HG02571 (cell line): Measurements from ENCODE around the gene TAF11L4.
"Not testable (repeated sequence)": the region's sequence is repeated elsewhere in the genome, so short reads cannot be mapped to it uniquely, and the experiment has no call there.

Experiments used
- ATAC-seq: cut with Tn5 transposase; IDR thresholded peaks from one replicate; pipeline ENCODE4 v1.9.1; 2021; ENCODE audit warnings: mild to moderate bottlenecking, moderate library complexity; ENCODE audit not compliant: unreplicated experiment

The TAF11L4 gene

GRCh38 chr5:17521501-17521900, at the start of gene TAF11L4:
Gene TAF11L4 (plus strand): TSS chr5:17521801.
- ATAC-seq, result not testable (repeated sequence)

GRCh38 chr5:17475064-17475463, 46.5 kb upstream of the TAF11L4 start:
- not testable (repeated sequence) for ATAC-seq

GRCh38 chr5:17477043-17477442, 44.6 kb upstream of the TAF11L4 start:
- no peak for ATAC-seq

- no peak for ATAC-seq
Observed at GRCh38 chr5:17477573-17478265, 43.9 kb upstream of the TAF11L4 start.

- ATAC-seq, result no peak
Observed at GRCh38 chr5:17481378-17481777, 40.2 kb upstream of the TAF11L4 start.

GRCh38 chr5:17482790-17483189, 38.8 kb upstream of the TAF11L4 start:
- no peak for ATAC-seq

GRCh38 chr5:17486464-17487173, 35.0 kb upstream of the TAF11L4 start:
- ATAC-seq, result not testable (repeated sequence)

GRCh38 chr5:17487174-17487512, 34.5 kb upstream of the TAF11L4 start:
- ATAC-seq, result no peak

GRCh38 chr5:17491257-17491656, 30.3 kb upstream of the TAF11L4 start:
- ATAC-seq, result not testable (repeated sequence)

- ATAC-seq, result no peak
Observed at GRCh38 chr5:17492770-17493169, 28.8 kb upstream of the TAF11L4 start.

- no peak for ATAC-seq
Observed at GRCh38 chr5:17497446-17497845, 24.2 kb upstream of the TAF11L4 start.

GRCh38 chr5:17497931-17498330, 23.7 kb upstream of the TAF11L4 start, which contains the start of gene TAF11L2:
Gene TAF11L2 (plus strand): TSS chr5:17498231.
- not testable (repeated sequence) for ATAC-seq

- ATAC-seq, result no peak
Observed at GRCh38 chr5:17511775-17512325, 9.8 kb upstream of the TAF11L4 start.

- ATAC-seq, result not testable (repeated sequence)
Observed at GRCh38 chr5:17517526-17517925, 4.1 kb upstream of the TAF11L4 start.

- not testable (repeated sequence) for ATAC-seq
Observed at GRCh38 chr5:17518067-17518466, 3.5 kb upstream of the TAF11L4 start, which contains the start of gene TAF11L3. Gene TAF11L3 (plus strand): TSS chr5:17518367.

GRCh38 chr5:17519508-17519907, 2.1 kb upstream of the TAF11L4 start:
- not testable (repeated sequence) for ATAC-seq

GRCh38 chr5:17524935-17525334, 3.3 kb downstream of the TAF11L4 start, which contains the start of gene TAF11L5:
Gene TAF11L5 (plus strand): TSS chr5:17525235.
- not testable (repeated sequence) for ATAC-seq

- ATAC-seq, result not testable (repeated sequence)
Observed at GRCh38 chr5:17526504-17526903, 4.9 kb downstream of the TAF11L4 start.

GRCh38 chr5:17528369-17528768, 6.8 kb downstream of the TAF11L4 start, which contains the start of gene TAF11L6:
Gene TAF11L6 (plus strand): TSS chr5:17528669.
- ATAC-seq, result not testable (repeated sequence)
